HTERT RPE-1 (cell line): Measurements from ENCODE around the gene ZNF683.
"Not testable (repeated sequence)": the region's sequence is repeated elsewhere in the genome, so short reads cannot be mapped to it uniquely, and the experiment has no call there.

ENCODE experiments used
- in situ Hi-C: fragments of 300-500 bp; cut with MboI; formaldehyde crosslinking; loops from 4 replicates; pipeline ENCODE4 v1.14.3; 2020; ENCODE audit warnings: low sequenced_read_pairs

ZNF683 gene

DNA sequence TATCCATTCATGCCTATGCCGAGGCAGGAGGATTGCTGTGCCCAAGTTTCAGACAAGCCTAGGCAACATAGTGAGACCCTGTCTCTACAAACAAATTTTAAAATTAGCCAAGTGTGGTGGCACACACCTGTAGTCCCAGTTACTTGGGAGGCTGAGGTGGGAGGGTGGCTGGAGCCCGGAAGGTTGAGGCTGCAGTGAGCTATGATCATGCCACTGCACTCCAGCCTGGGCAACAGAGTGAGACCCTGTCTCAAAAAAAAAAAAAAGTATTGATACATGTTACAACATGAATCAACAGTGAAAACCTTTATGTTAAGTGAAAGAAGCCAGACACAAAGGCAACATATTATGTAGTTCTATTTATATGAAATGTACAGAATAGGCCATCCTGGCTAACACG is 12.5 kb upstream of the ZNF683 start:
- in situ Hi-C loops: not testable (repeated sequence)

DNA sequence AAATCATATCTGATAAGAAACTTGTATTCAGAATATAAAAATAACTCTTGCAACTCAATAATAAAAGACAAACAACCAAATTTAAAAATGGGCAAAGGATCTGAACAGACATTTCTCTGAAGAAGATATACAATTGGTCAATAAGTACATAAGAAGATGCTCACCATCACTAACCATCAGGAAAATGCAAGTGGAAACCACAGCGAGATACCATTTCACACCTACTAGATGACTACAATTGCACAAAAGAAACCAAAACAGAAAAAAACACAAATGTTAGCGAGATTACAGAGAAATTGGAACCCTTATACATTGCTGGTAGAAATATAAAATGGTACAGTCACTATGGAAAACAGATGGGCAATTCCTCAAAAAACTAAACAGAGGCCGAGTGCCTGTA is 11.5 kb upstream of the ZNF683 start:
- in situ Hi-C loops: no loop called here

DNA sequence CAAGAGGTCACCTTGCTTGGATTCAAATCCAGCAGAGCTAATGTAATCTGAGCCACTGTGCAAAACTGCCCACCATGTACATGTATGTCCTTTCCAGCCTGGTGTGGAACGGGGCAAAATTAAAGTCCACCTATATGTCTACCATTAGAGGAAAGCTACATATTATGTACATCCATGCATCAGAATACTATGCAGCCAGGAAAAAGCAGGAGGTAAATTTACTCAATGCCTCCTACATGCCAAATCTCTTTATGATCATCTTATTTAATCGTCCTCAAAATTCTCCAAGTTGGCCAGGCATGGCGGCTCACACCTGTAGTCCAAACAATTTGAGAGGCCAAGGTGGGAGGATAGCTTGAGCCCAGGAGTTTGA is 6.3 kb upstream of the ZNF683 start:
- in situ Hi-C loops: no loop called here

DNA sequence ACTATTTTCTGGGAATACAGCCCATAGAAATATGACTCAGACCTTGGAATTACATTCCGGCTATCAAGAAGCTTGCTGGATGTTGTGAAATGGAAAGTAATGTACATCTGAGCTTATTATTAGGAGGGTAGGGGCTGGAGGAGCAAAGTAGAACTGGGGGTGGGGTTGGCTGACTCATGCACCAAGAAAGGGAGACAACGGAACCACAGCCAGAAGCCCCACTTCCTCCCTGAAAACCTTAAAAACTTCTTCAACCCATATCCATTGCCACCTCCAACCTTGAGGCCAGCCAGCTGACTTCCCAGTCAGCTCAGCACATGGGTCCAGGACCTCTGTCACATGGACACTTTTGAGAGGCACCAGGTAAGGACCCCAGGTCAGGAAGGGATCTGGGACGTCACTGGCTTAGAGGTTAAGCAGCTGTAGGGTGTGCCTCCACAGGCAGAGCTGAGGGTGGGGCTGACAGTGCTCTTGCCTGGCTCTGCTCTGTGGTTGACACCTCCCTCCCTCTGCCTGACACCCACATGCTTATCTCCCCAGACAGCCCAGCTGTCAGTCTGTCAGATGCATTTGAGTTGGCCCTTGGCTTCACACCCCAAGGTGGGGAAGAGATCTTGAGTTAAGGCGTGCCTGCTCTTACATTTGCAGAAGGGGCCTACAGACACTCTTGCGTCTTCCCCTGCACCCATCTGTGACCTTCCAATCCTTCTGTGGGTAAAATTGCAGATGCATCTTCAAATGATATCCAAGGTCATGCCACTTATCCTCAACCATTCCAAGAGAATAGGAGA is 5.7 kb upstream of the ZNF683 start:
- in situ Hi-C loops: no loop called here

DNA sequence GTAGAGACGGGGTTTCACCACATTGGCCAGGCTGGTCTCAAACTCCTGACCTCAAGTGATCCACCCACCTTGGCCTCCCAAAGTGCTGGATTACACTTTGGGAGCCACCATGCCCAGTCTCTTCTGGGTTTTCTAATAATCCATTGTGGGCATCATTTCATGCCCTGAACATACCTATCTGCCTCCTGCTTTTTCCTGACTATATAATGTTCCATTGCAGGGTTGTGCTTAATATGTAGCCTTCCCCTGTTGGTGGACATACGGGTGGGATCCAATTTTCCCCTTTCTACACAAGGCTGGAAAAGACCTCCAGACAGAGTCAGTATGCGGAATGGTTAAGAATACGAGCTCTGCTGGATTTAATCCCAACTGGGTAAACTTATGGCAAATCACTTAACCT is 3.5 kb upstream of the ZNF683 start:
- in situ Hi-C loops: no loop called here

DNA sequence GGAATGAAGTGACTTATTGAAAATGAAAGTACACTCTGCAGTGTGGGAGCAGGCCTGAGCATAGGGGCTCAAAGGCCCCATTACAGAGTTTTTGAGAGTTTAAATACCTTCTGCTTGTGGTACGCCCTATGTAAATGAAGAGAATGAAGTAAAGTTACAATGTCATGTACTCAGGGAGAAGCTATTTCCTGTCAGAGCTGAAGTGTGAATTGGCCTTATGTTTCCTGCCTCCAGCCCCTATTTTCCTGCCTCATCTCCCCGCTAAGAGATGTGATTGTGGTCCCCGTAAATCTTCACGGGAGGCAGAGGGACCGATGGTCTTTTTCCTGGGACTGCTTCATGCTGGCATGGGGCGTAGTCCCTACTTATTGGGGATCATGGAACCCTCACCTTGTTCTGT is 2.5 kb upstream of the ZNF683 start:
- in situ Hi-C loops: no loop called here

DNA sequence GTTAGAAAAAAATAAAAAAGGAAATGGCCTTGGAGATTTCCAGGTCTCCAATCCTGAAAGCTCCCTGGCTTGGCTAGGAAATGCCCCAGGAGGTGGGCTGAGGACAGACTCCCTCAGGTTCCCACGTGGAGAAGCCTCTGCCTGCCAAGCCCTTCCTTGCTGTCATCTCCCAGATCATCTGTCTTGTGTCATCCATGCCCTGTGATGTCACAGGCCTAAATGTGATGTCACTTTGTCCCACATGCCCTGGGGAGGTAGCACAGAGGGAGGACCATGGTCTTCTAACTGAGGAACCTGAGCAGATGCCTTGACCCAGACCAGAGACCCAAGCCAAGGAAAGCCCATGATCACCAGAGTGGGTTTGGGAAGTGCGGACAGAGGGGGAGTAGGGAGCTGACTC is 1.8 kb upstream of the ZNF683 start:
- in situ Hi-C loops: not testable (repeated sequence)

DNA sequence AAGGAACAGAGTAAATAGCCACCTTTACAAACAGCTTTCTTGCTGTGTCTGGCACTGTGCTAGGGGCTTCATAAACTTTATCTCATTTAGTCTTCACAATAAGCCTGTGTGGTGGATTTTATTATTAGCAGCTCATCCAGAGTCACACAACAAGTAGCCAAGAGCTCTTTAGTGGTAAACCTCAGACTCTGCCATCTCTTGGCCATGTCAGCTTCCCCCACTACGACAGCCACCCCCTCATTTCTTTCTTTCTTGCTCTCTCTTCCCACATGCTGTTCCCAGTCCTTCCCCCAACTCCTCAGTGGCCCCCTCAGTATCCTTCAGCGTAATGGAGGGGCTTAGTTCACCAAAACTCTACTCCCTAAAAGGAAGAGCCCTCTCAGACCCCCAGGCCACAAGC is 1.2 kb upstream of the ZNF683 start:
- in situ Hi-C loops: no loop called here

DNA sequence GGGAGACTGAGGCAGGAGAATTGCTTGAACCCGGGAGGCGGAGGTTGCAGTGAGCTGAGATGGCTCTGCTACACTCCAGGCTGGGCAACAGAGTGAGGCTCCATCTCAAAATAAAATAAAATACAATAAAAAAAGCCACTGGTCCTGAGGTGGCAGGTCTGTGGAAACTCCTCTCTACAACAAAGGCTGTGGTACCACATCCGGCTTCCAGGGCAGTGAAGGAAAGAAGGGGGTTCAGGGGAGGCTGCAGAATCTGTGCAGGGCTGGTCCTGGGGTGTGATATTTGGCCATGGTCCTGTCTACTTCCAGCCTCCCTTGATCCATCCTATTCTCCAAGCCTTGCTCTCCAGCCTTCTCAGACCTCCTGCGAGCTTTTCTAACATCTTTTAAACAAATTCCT is 731 bp upstream of the ZNF683 start:
- in situ Hi-C loops: no loop called here

DNA sequence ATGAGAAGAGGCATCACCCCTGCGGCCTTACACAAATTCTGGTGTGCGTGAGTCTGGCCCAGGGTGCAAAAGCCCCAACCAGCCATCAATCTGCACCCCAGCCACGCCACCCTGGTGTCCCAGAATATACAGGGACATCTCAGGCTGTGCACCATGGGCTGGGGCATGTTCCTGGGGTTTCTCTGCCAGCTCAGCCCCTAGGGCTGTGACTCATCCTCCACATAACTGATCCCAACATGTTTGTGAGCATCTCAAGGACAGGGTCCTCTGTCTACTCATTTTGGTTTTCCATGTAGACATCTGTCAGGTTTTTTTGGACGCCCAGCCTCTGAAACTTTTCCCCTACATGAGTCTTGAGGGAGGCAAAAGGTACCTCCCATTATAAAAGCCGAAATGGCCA is 511 bp downstream of the ZNF683 start:
- in situ Hi-C loops: no loop called here

DNA sequence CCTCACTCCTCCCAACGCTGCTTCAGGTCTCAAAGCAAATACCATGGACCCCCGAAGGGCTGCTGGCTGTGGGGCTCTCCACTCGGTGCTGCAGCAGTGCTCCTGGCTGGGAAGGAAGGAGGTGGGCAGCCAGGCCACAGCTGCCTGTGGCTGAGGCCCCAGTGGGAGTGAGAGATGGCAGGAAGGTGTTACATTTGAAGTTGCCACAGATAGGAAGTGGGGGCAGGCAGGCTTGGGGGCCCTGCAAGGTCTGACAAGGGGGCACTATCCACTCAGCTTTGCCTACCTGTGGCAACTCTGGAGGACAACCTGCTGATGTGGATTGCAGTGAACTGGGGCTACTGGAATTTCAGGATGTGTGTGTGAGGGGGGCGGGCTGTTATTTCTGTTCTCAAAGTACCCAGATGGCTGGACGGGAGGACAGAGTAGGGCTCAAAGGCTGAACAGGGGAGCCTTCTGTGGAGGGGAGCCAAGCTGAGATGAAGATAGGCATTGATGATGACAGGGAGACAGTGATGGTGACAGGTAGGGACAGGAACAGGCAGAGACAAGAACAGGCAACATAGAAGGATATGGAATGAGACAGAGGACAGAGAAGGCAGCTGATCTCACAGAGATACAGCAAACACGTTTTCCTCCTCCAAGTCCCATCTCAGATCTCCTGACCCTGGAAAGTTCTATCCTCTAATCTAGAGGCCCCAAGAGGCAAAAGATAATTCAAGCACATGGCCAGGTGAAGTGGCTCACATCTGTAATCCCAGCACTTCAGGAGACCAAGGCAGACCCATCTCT is 1.8 kb downstream of the ZNF683 start:
- in situ Hi-C loops: no loop called here

DNA sequence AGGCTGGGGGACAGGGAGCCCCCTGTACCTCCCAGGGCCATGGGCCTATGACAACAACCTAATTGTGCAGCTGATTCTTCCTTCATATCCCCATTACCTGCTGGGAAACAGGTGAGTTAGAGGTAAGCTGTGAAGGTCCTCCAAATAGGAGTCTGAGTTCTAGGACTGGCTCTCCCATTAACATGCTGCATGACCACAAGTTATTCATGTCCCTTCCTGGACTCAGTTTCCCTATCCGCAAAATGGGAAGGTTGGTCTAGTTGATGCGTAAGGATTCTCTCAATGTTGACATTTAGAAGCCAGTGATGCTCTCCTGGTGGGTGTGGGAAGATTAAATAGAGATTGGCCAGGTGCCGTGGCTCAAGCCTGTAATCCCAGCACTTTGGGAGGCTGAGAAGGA is 4.1 kb downstream of the ZNF683 start:
- in situ Hi-C loops: no loop called here

DNA sequence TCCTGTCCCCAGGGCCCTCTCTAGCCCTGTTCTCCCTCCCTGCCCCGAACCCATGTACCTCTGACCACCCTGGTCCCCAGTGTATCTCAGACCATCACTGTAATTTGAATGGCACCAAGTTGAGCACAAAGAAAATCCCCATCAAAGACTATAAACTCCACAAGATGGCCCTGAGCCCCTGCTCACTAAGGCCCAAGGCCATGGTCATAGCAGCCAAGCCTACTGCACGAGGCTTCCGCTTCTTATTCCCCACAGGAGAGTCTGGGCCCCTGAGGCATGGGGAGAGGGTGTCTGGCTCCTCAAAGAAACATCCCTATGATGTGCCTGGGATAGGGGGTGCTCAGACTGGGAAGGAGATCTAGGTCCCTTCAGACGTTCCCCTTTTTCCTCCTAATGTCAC is 4.5 kb downstream of the ZNF683 start:
- in situ Hi-C loops: no loop called here

DNA sequence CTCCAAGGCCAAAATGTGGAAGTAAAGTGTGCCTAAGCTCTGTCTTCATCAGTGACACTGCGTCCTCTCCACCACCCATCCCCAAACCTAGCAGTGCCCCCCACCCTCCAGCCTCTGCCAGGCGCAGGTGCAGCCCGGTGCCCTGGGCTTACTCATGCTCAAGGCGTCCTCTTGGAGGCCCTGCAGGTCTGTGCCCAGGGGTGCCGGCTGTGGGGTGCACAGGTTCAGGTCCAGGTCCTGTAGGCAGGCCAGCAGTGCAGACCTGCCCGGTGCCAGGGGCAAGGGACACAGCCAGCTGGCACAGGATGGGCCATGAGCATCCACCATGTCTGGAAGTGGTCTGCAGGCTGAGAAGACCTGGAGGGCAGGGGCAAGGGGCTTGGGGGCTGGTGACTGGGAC is 5.1 kb downstream of the ZNF683 start:
- in situ Hi-C loops: no loop called here

DNA sequence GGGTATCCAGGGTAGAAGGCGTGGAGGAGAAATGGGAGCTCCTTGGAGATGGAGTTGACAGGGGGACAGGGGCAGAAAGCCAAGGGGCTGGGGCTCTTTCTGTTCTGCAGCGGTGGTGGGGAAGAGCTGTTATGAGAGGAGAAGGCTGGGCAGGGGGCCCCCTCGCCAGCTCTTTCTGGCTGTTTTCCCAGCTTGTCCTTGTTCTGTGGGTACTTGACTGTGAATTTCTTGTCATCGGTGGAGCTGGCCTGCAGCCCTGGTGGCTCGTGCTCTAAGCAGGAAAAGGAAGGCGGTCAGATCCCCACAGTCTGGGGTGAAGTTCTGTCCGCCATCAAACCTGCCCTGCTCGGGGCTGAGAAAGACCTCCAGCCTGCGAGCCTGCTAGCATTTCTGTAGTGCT is 7.6 kb downstream of the ZNF683 start:
- in situ Hi-C loops: no loop called here

DNA sequence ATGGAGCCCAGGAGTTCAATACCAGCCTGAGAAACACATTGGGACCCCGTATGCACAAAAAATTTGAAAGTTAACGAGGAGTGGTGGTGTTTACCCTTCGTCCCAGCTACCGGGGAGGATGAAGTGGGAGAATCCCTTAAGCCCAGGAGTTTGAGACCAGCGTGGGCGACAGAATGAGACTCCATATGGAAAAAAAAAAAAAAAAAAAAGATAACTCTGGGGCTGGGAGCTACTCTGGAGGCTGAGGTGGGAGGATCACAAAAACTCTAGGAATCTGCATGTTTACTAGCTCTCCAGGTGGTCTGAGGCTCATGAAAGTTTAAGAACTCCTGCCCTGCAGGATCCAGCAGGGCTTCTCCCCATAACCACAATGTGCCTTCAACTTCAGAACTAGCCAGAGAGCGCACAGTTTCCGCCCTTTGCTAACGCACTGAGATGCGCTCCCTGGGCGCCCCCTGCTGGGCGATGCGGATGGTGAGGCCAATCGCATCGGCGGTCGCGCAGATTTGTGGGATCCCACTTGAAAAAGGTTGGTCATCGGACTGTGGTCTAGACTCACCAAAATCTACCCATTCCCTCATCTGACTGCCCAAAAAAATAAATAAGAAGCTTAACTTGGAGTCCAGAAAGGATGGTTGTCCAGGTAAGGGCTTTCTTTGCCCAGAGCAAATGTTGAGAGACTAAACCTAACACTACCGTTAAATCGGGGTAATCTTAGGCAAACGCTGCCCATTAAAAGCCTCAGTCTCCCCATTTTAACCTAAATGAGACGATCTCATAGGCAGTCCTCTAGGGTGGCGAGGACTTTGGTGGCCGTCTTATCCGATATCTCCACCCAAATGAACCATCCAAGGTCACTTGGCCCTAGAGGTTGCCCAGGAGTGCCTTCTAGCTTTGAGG is 8.8 kb downstream of the ZNF683 start:
- in situ Hi-C loops: no loop called here

DNA sequence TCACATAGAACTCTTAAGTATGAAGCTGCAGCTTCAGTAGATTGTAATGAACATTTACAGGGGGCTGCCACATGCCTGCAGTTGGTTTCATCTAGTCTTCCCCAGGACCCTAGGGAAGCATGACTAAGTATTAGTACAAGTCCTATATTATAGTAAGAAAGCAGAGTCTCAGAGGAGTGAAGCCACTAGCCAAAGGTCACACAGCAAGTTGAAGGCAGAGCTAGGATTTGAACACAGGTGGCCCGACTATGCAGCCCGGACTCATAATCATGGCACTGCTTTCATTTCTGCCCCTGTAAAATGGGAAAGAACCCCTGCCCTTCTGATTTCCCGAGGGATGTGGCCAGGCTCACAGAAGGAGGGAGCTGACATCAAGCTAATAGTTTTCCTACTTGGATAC is 10.2 kb downstream of the ZNF683 start:
- in situ Hi-C loops: no loop called here

DNA sequence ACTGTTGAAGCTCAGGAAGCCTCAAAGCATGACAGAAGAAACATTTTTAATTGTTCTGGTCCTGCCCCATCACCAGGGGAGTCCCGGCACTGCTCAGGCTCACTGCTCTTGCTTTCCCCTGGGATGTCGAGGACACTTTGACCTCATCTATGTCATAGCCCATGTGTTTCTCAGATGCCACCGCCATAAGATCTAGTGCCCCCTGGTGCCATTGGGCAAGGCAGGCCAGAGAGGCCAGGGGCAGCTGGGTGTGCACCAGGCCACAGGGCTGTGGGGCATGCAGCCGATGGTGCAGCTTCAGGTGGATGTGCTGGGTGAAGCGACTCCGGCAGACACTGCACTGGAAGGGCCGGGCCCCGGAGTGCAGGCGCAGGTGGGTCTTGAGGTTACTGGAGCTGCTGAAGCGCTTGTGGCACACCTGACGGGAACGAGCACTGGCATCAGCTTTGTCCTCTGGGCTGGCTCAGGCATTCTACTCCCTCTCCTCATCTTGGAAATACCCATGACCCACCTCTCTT is 10.9 kb downstream of the ZNF683 start:
- in situ Hi-C loops: no loop called here

DNA sequence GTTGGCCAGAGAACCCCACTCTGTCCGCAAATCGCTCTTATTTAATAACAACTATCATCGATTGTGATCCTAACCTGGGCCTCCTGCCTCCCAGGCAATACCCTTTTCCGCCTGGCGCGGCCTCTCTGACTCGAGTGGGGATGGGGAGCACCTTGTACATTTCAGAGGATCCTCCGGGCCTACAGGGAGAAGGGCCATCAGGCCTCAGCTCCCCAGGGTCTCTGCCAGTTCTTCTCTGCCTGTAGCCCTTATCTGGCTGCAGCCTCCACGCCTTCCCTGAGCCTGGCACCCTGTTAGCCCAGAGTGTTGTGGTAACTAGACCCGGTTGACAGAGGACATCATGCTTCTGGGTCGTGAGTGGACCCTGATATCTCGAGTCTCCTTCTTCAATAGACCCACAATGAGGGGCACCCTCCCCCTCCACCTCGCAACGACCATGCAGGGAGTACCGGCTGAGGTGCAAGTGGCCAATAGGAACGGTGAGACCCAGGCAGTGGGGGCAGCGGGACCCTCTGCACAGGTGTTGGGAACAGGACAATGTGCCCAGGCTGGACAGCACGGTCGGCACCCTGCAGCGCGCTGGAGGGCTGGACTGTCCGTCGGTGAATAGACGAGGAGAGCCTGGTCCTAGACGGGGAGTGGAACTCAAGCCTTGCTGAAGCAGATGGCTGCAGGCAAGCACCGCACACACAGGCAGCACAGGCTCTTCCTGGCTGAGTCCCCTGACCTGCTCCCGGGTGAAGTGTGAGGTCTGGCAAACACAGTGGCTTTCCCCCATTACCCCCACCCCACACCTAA is 11.5 kb downstream of the ZNF683 start:
- in situ Hi-C loops: no loop called here

DNA sequence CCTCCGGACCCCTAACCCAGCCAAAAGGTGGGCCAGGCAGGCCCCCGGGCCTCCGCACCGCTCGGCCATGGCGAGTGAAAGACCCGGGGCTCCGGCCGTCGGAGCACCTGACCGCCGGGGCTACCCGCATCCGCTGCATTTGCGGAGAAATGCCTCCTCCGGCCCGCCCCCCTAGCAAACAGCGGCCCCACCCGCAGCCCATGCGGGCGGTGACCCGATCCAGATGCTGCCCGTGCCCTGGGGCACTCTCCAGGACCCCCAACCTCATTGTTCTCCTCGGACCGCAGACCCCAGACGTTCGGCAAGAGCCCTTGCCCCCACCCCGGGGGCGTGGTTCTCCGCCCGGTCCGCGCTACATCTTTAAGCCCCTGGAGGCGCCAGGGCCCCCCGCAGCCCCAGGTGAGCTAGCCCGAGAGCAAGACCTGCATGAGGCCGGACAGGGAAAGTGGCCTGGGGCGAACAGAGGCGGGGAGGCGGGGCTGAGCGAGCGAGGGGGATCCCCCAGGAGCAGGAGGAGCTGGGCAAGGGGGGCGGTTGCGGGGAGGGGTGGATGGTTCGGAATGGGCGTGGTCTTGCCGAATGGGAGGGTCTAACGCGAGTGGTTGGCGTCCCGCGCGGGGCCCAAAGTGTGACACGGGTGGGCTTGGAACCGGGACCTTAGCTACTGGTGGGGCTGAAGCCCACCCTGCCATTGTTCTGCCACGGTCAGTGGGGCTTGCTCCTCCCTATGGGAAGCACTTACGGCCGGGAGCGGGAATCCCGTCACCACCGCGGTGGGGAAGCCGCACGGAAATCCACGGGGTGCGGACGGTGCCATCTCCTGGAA is 12.4 kb downstream of the ZNF683 start:
- in situ Hi-C loops: no loop called here
